HG02588 (cell line): ENCODE measurements around the gene STX5.
"Not testable (repeated sequence)": the region's sequence is repeated elsewhere in the genome, so short reads cannot be mapped to it uniquely, and the experiment has no call there.

ENCODE experiments used
- ATAC-seq: cut with Tn5 transposase; IDR thresholded peaks from one replicate; pipeline ENCODE4 v1.9.1; 2021; ENCODE audit warnings: mild to moderate bottlenecking, moderate library complexity; ENCODE audit not compliant: unreplicated experiment

Gene STX5, protein sequence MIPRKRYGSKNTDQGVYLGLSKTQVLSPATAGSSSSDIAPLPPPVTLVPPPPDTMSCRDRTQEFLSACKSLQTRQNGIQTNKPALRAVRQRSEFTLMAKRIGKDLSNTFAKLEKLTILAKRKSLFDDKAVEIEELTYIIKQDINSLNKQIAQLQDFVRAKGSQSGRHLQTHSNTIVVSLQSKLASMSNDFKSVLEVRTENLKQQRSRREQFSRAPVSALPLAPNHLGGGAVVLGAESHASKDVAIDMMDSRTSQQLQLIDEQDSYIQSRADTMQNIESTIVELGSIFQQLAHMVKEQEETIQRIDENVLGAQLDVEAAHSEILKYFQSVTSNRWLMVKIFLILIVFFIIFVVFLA

DNA sequence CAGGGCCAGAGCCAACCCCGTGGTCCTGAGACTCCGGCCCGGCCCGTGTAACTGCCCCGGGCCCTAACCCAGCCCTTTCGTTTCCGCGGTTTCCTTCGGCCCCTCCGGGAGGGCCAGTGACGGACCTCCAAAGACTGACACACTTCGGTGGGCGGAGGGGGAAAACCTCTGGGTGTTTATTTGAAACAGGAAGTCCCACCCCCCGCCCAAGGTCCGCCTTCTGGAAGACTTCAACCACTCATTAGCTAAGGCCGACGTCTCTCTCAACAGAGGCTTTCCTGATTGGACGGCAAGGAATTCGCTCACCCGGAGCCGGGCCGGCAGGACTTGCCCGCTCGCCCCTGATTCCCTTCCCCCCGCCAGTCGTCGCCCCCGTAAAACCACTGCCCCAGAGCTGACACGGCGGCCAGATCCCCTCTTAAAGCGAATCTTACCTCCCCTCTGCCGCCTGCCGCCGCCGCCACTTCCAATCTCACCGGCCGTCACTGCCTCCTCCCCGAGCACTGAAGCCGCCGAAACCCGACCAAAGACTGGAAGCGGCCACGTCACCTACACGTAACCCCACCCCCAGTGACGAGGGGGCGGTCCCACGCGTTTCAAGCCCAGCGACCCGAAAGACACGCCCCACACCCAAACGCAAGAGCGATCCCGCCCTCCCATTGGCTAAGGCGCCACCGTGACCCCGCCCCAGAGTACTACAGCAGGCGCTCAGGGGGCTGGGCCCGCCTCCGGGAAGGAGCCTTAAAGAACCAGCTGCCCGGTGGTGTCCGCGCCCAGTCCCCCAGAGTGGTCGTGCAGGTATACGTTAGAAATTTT lies at the start of gene STX5:
TSS of gene STX5 (minus strand) at position 532 of the 816 bp plus-strand sequence. CDS start 808 bp downstream, outside the sequence.
- ATAC-seq, result peak; percentile 79

DNA sequence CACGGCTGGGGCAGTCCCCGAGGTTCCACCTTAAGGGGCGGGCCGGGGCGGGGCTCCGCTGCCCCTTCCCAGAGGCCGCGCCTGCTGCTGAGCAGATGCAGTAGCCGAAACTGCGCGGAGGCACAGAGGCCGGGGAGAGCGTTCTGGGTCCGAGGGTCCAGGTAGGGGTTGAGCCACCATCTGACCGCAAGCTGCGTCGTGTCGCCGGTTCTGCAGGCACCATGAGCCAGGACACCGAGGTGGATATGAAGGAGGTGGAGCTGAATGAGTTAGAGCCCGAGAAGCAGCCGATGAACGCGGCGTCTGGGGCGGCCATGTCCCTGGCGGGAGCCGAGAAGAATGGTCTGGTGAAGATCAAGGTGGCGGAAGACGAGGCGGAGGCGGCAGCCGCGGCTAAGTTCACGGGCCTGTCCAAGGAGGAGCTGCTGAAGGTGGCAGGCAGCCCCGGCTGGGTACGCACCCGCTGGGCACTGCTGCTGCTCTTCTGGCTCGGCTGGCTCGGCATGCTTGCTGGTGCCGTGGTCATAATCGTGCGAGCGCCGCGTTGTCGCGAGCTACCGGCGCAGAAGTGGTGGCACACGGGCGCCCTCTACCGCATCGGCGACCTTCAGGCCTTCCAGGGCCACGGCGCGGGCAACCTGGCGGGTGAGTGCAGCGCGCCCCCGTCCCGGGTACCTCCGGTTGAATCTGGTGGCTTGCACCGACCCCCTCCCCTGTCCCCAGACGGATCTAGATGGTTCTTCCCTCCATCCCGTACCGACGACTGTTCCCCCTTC lies 49.1 kb upstream of the STX5 start, which contains the start of gene SLC3A2:
TSS of gene SLC3A2 (plus strand) at position 94 of the 776 bp plus-strand sequence. CDS start at position 222, 128 bp downstream.
- ATAC-seq, result peak; percentile 72

DNA sequence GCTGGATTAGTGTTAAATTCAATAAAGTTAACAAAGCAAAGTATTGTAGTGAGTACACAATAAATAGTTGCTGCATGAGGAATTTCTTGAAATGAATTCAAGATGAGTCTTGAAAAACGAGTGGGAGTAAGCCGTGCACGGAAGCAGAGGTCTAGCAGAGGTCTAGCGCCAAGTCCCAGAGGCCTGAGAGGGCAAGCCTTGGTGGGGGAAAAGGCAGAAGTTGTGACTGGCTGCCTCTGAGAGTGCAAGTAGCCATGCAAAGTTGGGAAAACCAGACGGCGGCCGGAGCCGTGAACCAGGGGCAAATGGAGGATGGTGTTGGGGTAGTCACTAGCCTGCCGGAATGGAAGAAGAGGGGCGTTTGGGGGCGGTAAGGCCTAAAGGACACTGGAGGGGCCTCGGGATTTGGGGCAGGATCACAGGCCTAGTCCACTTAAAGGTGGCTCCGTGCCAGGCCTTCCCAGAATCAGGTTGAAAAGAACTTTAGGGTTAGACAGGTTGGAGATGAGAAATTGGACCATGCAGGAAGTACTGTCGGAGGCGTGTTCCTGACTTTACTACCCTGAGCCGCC lies 48.5 kb upstream of the STX5 start:
- ATAC-seq, result peak; percentile 14

DNA sequence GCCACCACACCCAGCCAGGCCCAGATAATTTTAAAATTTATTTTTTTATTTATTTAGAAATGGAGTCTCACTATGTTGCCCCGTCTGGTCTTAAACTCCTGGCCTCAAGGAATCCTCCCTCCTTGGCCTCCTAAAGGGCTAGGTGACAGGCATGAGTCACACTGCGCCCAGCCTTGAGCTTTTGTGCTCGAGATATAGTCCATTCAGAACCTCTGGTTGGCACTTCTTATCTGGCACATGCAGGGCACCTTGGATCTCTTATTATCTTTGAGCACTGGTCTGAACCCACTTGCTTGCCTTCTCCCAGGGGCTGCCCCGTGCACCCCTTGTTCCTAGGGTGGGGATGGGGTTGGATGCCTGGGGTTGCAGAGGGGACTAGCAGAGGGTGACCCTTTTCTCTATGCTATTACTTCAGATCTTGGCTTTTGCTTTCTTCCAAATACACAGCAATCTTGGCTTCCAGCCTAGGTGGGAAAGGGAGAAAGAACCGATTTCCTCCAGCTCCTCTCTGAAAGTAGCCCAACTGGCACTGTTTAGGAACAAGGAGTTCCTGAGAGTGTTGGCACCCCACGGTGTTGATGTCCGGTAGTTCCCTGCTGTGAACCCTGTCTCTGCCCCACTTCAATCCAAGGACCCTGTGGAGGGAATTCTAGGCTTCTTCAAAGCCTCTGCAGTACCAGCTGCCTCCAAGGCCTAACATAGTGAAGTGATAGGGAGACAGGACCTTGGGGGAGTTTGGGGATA lies 47.6 kb upstream of the STX5 start:
- no peak for ATAC-seq

DNA sequence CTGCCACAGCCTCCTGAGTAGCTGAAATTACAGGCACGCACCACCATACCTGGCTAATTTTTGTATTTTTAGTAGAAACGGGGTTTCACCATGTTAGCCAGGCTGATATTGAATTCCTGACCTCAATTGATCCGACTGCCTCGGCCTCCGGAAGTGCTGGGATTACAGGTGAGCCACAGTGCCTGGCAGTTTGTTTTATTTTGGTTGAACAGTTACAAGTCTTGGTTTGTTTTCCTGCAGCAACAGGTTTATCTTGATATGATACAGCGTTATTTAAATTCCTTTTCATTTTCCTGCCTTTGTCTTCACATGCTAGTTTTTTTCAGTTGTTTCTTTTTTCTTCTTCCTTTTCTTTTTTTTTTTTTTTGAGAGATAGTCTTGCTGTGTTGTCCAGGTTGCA lies 44.9 kb upstream of the STX5 start:
- no peak for ATAC-seq

DNA sequence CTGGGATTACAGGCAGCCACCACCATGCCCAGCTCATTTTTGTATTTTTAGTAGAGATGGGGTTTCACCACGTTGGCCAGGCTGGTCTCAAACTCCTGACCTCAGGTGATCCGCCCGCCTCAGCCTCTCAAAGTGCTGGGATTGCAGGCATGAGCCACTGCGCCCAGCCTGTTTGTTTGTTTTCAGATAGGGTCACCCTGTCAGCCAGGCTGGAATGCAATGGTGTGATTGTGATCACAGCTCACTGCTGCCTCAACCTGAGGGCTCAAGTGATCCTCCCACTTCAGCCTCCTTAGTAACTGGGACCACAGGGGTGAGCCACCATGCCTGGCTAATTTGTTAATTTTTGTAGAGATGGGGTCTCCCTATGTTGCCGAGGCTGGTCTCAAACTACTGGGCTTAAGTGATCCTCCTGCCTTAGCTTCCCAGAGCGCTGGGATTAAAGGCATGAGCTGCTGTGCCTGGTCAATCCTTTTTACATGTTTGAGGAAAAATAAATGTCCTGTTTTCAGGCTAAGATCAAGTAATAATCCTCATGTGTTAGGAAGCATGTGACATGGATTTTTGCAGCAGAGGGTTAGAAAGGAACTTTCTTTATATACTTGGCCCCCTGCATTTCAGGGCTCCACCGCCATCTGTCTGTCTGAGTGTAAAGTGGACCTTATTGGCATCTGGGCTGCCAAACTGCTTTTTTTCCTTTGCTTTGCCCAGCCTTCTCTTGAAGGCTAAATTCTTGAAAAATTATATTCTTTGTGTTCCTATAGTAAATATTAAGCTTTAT lies 44.0 kb upstream of the STX5 start:
- ATAC-seq, result no peak

DNA sequence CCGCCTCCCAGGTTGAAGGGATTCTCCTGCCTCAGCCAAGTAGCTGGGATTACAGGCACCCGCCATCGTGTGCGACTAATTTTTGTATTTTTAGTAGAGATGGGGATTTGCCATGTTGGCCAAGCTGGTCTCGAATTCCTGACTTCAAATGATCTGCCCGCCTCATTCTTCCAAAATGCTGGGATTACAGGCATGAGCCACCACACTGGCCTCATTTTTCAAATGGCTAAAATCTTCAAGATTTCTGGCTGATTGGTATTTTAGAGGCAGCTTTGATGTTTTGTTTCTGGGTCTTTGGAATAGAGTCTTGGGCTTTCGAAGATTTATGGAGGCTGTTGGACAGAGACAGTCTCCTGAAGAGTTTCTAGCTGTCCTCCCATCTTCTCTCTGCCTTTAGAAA lies 43.0 kb upstream of the STX5 start:
- no peak for ATAC-seq

DNA sequence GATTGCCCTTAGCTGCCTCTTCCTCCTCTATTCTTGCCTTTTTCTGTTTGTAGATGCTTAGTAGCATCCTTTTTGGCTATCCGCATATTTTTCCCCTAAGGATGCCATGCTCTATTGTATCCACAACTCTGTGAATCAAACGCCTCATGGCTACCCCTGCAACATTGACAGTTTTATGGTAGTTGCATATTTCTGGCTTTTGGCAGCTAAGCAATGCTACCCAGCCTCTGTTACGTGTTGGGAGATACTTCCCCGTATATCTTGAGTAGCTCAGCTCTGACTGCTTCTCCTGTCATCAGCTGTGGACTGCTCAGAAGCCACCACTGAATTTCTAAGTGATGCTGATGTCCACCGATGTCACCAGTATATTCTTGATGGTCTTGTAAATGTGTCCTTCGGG lies 33.8 kb upstream of the STX5 start:
- no peak for ATAC-seq

DNA sequence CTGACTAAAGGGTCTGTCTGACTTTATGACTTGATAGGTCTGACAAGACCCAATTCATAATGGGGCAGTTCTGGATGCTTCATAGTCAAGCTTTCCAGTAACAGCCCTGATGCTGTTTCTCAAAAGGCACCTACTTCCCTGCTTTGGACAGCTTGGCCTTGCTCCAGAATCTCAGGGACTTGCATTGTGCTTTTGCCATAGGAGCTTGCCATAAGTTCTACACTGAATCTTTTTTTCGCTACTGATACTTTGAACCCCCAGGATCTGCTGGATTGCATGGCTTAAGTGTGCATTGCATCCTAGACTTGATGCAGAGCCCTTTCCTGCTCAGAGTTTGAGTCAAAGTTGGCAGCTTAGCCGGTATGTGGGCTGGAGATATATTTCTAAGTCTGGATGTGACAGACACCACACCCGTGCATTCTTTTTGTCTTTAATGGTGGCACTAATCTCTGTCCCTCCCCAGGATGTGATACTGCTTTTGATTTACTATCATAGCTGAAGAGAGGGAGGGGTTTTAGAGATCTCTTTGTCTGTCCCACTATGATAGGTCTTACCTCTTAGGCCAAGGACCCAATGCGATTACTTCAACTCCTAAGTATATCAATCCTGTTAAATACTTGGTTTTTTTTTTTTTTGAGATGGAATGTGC lies 32.0 kb upstream of the STX5 start:
- no peak for ATAC-seq

DNA sequence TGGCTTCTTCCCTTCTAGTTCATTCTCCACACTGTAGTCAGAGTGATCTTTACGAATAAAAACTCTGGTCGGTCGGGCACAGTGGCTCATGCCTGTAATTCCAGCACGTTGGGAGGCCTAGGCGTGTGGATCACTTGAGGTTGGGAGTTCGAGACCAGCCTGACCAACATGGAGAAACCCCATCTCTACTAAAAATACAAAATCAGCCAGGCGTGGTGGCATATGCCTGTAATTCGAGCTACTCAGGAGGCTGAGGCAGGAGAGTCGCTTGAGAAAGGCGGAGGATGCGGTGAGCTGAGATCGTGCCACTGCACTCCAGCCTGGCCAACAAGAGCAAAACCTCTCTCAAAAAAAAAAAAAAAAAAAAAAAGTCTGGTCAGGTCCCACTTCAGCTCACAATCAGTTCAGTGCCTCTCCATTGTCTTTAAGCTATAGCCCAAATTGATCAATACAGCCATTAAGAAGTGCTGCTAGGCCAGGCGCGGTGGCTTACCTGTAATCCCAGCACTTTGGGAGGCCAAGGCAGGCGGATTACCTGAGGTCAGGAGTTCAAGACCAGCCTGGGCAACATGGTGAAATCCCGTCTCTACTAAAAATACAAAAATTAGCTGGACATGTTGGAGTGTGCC lies 29.8 kb upstream of the STX5 start:
- ATAC-seq, result not testable (repeated sequence)

DNA sequence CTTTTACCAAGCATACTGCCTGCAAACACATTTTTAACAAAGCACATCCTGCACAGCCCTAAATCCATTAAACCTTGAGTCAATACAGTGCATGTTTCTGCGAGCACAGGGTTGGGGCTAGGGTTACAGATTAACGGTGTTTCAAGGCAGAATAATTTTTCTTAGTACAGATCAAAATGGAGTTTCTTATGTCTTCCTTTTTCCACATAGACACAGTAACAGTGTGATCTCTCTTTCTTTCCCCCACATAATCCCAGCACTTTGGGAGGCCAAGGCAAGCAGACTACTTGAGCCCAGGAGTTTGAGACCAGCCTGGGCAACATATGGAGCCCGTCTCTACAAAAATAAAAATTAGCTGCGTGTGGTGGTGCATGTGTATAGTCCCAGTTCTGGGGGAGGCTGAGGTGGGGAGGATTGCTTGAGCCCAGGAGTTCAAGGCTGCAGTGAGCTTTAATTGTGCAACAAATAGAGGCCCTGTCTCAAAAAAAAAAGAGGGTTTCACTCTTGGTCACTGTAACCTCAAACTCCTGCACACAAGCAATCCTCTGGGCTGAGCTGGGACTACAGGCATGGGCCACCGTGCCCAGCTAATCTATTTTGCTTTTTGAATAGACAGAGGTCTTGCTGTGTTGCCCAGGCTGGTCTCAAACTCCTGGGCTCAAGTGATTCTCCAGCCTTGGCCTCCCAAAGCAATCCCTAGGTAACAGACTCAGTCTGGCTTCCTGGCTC lies 29.1 kb upstream of the STX5 start:
- ATAC-seq, result no peak

DNA sequence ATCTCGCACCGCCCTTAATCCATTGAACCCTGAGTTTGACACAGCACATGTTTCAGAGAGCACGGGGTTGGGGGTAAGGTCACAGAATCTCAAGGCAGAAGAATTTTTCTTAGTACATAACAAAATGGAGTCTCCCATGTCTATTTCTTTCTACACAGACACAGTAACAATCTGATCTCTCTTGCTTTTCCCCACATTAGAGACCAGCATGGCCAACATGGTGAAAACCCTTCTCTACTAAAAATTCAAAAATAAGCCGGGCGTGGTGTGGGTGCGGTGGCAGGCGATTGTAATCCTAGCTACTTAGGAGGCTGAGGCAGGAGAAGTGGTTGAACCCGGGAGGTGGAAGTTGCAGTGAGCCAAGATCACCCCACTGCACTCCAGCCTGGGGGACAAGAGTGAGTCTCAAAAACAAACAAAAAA lies 27.4 kb upstream of the STX5 start:
- ATAC-seq, result not testable (repeated sequence)

DNA sequence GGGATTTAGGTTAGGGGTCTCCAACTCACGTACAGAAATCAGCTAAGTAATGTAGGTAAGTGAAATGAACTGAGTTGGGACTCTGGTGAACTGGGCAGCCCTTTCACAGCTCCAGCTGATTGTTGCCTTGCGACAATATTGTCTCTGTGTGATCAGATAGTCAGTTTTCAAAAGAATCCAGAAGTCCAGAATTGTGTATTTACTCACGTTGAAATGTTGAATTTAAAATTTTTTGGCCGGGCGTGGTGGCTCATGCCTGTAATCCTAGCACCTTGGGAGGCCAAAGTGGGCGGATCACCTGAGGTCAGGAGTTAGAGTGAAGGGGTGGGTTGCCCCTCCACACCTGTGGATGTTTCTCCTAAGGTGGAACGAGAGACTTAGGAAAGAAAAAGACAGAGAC lies 26.4 kb upstream of the STX5 start:
- ATAC-seq, result no peak

DNA sequence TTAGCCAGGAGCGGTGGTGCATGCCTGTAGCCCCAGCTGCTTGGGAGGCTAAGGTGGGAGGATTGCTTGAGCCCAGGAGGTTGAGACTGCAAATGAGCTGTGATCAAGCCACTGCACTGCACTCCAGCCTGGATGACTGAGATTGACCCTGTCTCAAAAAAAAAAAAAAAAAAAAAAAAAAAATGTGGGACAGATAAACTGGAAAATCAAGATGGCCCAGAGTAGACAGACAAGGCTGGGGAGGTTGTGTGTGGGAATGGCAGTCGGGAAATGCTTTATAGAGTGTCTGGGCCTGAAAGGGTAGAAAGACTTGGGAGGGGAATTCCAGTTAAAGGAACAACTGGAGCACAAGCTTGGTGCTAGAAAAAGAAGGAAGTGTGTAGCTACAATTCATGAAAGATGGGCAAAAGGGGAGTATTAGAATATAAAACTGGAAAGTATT lies 25.7 kb upstream of the STX5 start:
- ATAC-seq, result no peak

DNA sequence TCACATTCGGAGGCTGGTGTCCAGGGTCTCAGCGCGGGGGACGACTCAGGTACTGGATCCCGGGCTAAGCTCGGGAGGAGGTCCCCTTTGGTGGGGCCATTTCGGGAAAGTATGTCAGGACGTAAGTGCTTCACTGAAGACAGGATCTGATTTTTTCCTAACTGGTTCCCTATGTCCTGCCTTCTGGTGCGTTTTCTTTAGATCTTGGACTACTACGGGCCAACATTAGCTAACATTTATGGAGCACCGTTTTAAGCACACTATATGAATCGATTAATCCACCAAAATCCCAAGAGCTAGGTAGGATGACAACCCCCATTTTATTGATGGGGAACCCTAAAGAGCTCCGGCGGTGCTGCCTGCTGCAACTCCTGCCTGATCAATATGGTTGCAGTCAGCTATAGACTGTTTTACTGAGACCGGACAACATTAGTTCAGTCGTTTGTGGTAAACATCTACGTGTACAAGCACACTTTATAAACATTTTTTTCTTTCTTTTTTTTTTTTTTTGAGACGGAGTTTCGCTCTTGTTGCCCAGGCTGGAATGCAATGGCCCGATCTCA lies 24.6 kb upstream of the STX5 start:
- ATAC-seq, result no peak

DNA sequence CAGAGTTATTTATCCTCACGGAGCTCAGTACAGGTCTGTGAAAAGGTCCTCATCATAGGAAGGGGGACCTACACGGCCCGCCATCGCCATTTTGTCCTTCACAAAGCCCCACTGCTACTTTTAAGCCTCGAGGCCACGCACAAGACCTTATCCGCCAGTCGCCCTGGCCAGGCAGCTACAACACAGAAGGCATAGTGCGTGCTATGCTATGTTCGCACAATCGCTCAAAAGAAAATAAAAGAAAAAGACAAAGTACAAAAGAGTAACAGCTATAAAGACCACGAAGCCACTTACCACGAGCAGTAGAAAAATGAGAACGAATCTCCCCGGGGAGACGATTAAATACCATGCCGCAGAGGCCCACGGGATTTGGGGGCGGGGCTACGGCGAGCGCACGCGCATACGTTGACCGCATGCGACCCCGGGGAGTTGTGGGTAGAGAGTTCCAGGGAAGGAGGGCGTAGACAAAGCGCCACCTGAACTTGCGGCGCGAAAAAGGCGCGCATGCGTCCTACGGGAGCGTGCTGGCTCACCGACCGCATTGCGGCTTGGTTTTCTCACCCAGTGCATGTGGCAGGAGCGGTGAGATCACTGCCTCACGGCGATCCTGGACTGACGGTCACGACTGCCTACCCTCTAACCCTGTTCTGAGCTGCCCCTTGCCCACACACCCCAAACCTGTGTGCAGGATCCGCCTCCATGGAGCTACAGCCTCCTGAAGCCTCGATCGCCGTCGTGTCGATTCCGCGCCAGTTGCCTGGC lies 23.9 kb upstream of the STX5 start:
- peak; percentile 85 for ATAC-seq
